ENCODE results near the gene TRAP1.

DNA sequence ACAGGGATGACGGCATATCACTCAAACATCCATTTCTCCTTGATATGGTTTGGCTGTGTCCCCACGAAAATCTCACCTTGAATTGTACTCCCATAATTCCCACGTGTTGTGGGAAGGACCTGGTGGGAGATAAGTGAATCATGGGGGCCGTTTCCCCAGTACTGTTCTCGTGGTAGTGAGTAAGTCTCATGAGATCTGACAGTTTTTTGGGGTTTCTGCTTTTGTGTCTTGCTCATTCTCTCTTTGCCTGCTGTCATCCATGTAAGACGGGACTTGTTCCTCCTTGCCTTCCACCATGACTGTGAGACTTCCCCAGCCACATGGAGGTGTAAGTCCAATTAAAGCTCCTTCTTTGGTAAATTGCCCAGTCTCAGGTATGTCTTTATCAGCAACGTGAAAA is 30.3 kb downstream of the TRAP1 start:
- TF ChIP-seq CTCF (conservative IDR thresholded peaks at IDR 0.05; ENCODE audit: low read depth, low read length) (no peak), EZH2 (IDR thresholded peaks at IDR 0.05; ENCODE audit: low read length, unreplicated experiment) (no peak), EZH2phosphoT487 (IDR thresholded peaks at IDR 0.05; ENCODE audit: borderline replicate concordance, low read length) (no peak)

All from PC-3 (cell line).